Neural cell (in vitro differentiated cells): ENCODE data around the gene TUB. TPM values are rescaled to one million over a fixed set of nuclear protein-coding genes. Genes with fewer than 3 reads are reported as not detected.

ENCODE experiments used
- H2AFZ ChIP-seq: fragments of 200-600, 300-800 bp; sonication (generic), shearing (Covaris generic); 2 replicates; pipeline ENCODE4 v1.6.0; 2014; ENCODE audit warnings: low read depth, mild to moderate bottlenecking, antibody characterized with exemption, low read length, moderate library complexity
- H3F3A ChIP-seq: fragments of 200-600 bp; shearing (Covaris generic); 2 replicates; pipeline ENCODE4 v1.6.1; 2016; ENCODE audit warnings: mild to moderate bottlenecking, moderate library complexity, mixed read lengths, antibody characterized with exemption, low read length; ENCODE audit not compliant: insufficient read depth, poor library complexity, severe bottlenecking
- H3K27ac ChIP-seq: fragments of 200-600, 300-800 bp; sonication (generic), shearing (Covaris generic); 2 replicates; pipeline ENCODE4 v1.5.1; 2014; ENCODE audit warnings: mild to moderate bottlenecking, low read length, moderate library complexity
- H3K27me3 ChIP-seq: fragments of 300-800, 200-600 bp; sonication (generic), shearing (Covaris generic); 2 replicates; pipeline ENCODE4 v1.6.0; 2014; ENCODE audit warnings: mild to moderate bottlenecking, low read depth, low read length, moderate library complexity; ENCODE audit not compliant: insufficient read depth
- H3K36me3 ChIP-seq: fragments of 300-800, 200-600 bp; sonication (generic), shearing (Covaris generic); 2 replicates; pipeline ENCODE4 v1.5.1; 2014; ENCODE audit warnings: mild to moderate bottlenecking, antibody characterized with exemption, low read length, moderate library complexity; ENCODE audit not compliant: insufficient read depth
- H3K4me2 ChIP-seq: fragments of 300-800, 200-600 bp; sonication (generic), shearing (Covaris generic); 2 replicates; pipeline ENCODE4 v1.6.0; 2014; ENCODE audit warnings: mild to moderate bottlenecking, low read length
- H3K4me3 ChIP-seq: fragments of 300-800, 200-600 bp; sonication (generic), shearing (Covaris generic); 2 replicates; pipeline ENCODE4 v1.5.1; 2014; ENCODE audit warnings: mild to moderate bottlenecking, low read length, moderate library complexity
- H3K79me2 ChIP-seq: fragments of 200-600 bp; shearing (Covaris generic); replicated peaks from 2 replicates; pipeline ENCODE4 v1.6.0; 2014; ENCODE audit warnings: mild to moderate bottlenecking, low read length, moderate library complexity; ENCODE audit not compliant: insufficient read depth
- H3K9ac ChIP-seq: fragments of 300-800, 200-600 bp; sonication (generic), shearing (Covaris generic); 2 replicates; pipeline ENCODE4 v1.6.1; 2016; ENCODE audit warnings: mild to moderate bottlenecking, low read length, mixed read lengths
- H3K9me2 ChIP-seq: fragments of 200-600 bp; shearing (Covaris generic); 2 replicates; pipeline ENCODE4 v1.6.1; 2016; ENCODE audit warnings: mild to moderate bottlenecking, low read length, mixed read lengths; ENCODE audit not compliant: insufficient read depth
- H3K9me3 ChIP-seq: fragments of 200-600, 300-800 bp; sonication (generic), shearing (Covaris generic); 2 replicates; pipeline ENCODE4 v1.6.1; 2016; ENCODE audit warnings: mild to moderate bottlenecking, mixed run types, low read length, moderate library complexity, mixed read lengths
- H4K20me1 ChIP-seq: fragments of 200-600 bp; shearing (Covaris generic); 2 replicates; pipeline ENCODE4 v1.6.1; 2016; ENCODE audit warnings: mild to moderate bottlenecking, mixed run types; ENCODE audit not compliant: insufficient read depth
- EP300 ChIP-seq: fragments of 450-650 bp; conservative IDR thresholded peaks from 2 replicates; pipeline ENCODE4 v1.6.1; 2014; ENCODE audit warnings: antibody characterized with exemption, mild to moderate bottlenecking, moderate library complexity; ENCODE audit not compliant: poor library complexity, severe bottlenecking
- EZH2 ChIP-seq: fragments of 200-600, 300-800 bp; shearing (Covaris generic), sonication (generic); IDR thresholded peaks from 2 replicates; pipeline ENCODE4 v1.6.1; 2014; ENCODE audit warnings: antibody characterized with exemption, low read length, borderline replicate concordance, mild to moderate bottlenecking; ENCODE audit not compliant: insufficient read depth, poor library complexity, severe bottlenecking
- MXI1 ChIP-seq: fragments of 450-650 bp; conservative IDR thresholded peaks from 2 replicates; pipeline ENCODE4 v1.6.1; 2014; ENCODE audit warnings: antibody characterized with exemption, mild to moderate bottlenecking; ENCODE audit not compliant: poor library complexity, severe bottlenecking
- POLR2AphosphoS5 ChIP-seq: IDR thresholded peaks from 2 replicates; pipeline ENCODE4 v1.6.1; 2012
- RAD21 ChIP-seq: fragments of 450-650 bp; conservative IDR thresholded peaks from 2 replicates; pipeline ENCODE4 v1.6.1; 2014; ENCODE audit warnings: antibody characterized with exemption, mild to moderate bottlenecking, moderate library complexity
- SMC3 ChIP-seq: fragments of 450-650 bp; conservative IDR thresholded peaks from 2 replicates; pipeline ENCODE4 v1.6.1; 2014; ENCODE audit warnings: antibody characterized with exemption, mild to moderate bottlenecking, moderate library complexity; ENCODE audit not compliant: poor library complexity
- TAF1 ChIP-seq: IDR thresholded peaks from 2 replicates; pipeline ENCODE4 v1.6.1; 2012; ENCODE audit warnings: low read depth
- polyA plus RNA-seq: library from polyadenylated mRNA; depleted of rRNA; stranded (reverse); fragments of >200 nt; gene quantifications from 2 replicates; pipeline ENCODE4 v1.2.3, GENCODE V29; 2014
- TF ChIP-seq, protein P1 (sequence below): fragments of 450-650 bp; IDR thresholded peaks from 2 replicates; pipeline ENCODE4 v1.5.1; 2014; ENCODE audit warnings: antibody characterized with exemption, mild to moderate bottlenecking, moderate library complexity; ENCODE audit not compliant: poor library complexity, severe bottlenecking
- TF ChIP-seq, protein P2 (sequence below): IDR thresholded peaks from 2 replicates; pipeline ENCODE4 v1.6.1; 2012; ENCODE audit warnings: borderline replicate concordance

TUB gene
- polyA plus RNA-seq, 1 donor from 2014 or later: 125 TPM

DNA sequence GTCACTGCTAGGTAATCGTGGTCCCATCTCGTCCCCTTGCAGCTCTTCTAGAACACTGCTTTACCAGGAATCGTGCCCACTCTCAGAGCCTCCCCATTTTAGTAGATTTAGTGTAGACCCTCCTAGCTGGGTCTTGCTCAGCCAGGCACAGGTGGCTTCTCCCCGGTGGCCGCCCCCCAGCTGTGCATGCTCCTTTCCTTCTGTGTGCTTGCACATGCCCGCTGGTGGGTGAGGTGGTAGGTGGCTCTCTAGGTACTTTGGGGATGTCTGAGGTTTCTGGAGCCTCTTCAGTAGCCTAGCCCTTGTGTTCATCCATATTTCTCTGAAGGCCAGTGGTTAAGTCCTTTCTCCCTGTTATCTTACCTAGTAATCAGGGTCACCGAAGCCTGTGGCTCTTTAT lies 5.6 kb downstream of the TUB start:
- peak overlapping the region; percentile 15 for H3K27ac ChIP-seq
- H3K27me3 ChIP-seq: no peaks in the 10 kb centered on the region
- H3K4me2 ChIP-seq: no peak overlapping the region
- H4K20me1 ChIP-seq: peaks cover 4% of the 10 kb centered on the region
- H3K79me2 ChIP-seq: peaks cover 58% of the 10 kb centered on the region
- TF ChIP-seq MXI1 (no peak), RAD21 (no peak), TAF1 (no peak), EP300 (no peak), EZH2 (no peak), POLR2AphosphoS5 (no peak), SMC3 (no peak)
- TF ChIP-seq, protein P1, sequence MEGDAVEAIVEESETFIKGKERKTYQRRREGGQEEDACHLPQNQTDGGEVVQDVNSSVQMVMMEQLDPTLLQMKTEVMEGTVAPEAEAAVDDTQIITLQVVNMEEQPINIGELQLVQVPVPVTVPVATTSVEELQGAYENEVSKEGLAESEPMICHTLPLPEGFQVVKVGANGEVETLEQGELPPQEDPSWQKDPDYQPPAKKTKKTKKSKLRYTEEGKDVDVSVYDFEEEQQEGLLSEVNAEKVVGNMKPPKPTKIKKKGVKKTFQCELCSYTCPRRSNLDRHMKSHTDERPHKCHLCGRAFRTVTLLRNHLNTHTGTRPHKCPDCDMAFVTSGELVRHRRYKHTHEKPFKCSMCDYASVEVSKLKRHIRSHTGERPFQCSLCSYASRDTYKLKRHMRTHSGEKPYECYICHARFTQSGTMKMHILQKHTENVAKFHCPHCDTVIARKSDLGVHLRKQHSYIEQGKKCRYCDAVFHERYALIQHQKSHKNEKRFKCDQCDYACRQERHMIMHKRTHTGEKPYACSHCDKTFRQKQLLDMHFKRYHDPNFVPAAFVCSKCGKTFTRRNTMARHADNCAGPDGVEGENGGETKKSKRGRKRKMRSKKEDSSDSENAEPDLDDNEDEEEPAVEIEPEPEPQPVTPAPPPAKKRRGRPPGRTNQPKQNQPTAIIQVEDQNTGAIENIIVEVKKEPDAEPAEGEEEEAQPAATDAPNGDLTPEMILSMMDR: no peak
- TF ChIP-seq, protein P2, sequence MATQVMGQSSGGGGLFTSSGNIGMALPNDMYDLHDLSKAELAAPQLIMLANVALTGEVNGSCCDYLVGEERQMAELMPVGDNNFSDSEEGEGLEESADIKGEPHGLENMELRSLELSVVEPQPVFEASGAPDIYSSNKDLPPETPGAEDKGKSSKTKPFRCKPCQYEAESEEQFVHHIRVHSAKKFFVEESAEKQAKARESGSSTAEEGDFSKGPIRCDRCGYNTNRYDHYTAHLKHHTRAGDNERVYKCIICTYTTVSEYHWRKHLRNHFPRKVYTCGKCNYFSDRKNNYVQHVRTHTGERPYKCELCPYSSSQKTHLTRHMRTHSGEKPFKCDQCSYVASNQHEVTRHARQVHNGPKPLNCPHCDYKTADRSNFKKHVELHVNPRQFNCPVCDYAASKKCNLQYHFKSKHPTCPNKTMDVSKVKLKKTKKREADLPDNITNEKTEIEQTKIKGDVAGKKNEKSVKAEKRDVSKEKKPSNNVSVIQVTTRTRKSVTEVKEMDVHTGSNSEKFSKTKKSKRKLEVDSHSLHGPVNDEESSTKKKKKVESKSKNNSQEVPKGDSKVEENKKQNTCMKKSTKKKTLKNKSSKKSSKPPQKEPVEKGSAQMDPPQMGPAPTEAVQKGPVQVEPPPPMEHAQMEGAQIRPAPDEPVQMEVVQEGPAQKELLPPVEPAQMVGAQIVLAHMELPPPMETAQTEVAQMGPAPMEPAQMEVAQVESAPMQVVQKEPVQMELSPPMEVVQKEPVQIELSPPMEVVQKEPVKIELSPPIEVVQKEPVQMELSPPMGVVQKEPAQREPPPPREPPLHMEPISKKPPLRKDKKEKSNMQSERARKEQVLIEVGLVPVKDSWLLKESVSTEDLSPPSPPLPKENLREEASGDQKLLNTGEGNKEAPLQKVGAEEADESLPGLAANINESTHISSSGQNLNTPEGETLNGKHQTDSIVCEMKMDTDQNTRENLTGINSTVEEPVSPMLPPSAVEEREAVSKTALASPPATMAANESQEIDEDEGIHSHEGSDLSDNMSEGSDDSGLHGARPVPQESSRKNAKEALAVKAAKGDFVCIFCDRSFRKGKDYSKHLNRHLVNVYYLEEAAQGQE: no peak
- peak overlapping the region; percentile 5 for H3K9ac ChIP-seq
- H3K9me2 ChIP-seq: no peaks in the 10 kb centered on the region
- peaks cover 3% of the 10 kb centered on the region for H3F3A ChIP-seq
- H2AFZ ChIP-seq: no peak overlapping the region
- H3K4me3 ChIP-seq: peak overlapping the region; percentile 88
- no peaks in the 10 kb centered on the region for H3K9me3 ChIP-seq
- peaks cover 2% of the 10 kb centered on the region for H3K36me3 ChIP-seq

DNA sequence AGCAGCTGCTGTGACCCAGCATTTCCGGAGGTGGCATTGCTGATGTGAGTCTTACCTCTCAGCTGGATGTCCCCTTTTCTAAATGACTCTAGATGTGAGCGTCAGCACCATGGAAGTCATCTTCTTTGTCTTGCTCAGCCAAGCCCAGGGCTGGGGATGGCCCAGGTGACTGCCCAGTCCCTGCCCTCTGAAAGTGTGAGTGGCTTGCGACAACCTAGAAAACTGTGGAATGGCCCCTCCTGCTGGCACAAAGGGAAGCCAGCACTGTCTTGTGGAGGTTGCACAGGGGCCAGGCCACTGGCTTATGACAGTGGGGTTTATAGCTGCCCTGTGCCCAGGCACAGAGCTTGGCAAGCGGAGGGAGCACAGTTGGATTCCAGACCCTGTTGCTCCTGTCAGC lies 6.2 kb downstream of the TUB start:
- Histone ChIP-seq H3K79me2 (peaks cover 58% of the 10 kb centered on the region), H3K9me3 (no peaks in the 10 kb centered on the region), H3K4me2 (no peak overlapping the region), H2AFZ (no peak overlapping the region), H3K4me3 (no peak overlapping the region), H3K36me3 (peaks cover 5% of the 10 kb centered on the region), H3K9ac (no peak overlapping the region), H3K27me3 (no peaks in the 10 kb centered on the region), H3K9me2 (no peaks in the 10 kb centered on the region), H3K27ac (no peak overlapping the region), H3F3A (peaks cover 3% of the 10 kb centered on the region), H4K20me1 (peaks cover 4% of the 10 kb centered on the region)
- TF ChIP-seq SMC3: peak; percentile 14
- no peak for TF ChIP-seq EZH2

DNA sequence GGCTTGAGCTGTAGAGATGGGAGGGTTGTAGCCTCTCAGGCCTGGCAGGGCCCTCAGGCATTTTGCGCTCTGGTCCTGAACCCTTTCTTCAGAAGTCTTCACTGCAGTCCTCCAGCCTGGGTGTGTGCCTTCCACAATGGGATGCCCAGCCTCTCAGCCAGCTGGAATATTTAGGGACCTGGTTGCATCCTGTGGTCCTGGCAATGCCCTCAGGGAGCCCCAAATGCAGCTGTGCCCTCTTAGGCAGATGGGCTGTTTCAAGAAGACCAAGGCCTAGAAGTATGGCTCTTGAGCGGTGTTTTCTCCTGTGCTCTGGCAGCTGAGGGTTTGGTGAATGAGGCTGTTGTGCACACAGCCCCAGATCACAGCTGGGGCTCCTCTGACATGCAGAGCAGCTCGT lies 6.7 kb downstream of the TUB start:
- Histone ChIP-seq H3K79me2 (peaks cover 54% of the 10 kb centered on the region), H3K9ac (no peak overlapping the region), H2AFZ (no peak overlapping the region), H3K9me3 (no peaks in the 10 kb centered on the region), H3K9me2 (no peaks in the 10 kb centered on the region), H3K27ac (no peak overlapping the region), H3K27me3 (no peaks in the 10 kb centered on the region), H3K36me3 (peaks cover 5% of the 10 kb centered on the region), H3F3A (peaks cover 3% of the 10 kb centered on the region), H4K20me1 (peaks cover 4% of the 10 kb centered on the region), H3K4me3 (no peak overlapping the region), H3K4me2 (no peak overlapping the region)
- TF ChIP-seq SMC3 (no peak), TAF1 (no peak), EZH2 (no peak), POLR2AphosphoS5 (no peak), RAD21 (no peak), MXI1 (no peak), EP300 (no peak)
- TF ChIP-seq, protein P1: no peak
- TF ChIP-seq, protein P2: no peak
